ENCODE results near the gene NEURL1B. TPM values are rescaled to one million over a fixed set of nuclear protein-coding genes. Genes with fewer than 3 reads are reported as not detected.
"Not testable (repeated sequence)": the region's sequence is repeated elsewhere in the genome, so short reads cannot be mapped to it uniquely, and the experiment has no call there.

NEURL1B gene
- total and polyA plus RNA-seq, 12 donors: 14.4 to 45.8 (median 21.6) TPM

DNA sequence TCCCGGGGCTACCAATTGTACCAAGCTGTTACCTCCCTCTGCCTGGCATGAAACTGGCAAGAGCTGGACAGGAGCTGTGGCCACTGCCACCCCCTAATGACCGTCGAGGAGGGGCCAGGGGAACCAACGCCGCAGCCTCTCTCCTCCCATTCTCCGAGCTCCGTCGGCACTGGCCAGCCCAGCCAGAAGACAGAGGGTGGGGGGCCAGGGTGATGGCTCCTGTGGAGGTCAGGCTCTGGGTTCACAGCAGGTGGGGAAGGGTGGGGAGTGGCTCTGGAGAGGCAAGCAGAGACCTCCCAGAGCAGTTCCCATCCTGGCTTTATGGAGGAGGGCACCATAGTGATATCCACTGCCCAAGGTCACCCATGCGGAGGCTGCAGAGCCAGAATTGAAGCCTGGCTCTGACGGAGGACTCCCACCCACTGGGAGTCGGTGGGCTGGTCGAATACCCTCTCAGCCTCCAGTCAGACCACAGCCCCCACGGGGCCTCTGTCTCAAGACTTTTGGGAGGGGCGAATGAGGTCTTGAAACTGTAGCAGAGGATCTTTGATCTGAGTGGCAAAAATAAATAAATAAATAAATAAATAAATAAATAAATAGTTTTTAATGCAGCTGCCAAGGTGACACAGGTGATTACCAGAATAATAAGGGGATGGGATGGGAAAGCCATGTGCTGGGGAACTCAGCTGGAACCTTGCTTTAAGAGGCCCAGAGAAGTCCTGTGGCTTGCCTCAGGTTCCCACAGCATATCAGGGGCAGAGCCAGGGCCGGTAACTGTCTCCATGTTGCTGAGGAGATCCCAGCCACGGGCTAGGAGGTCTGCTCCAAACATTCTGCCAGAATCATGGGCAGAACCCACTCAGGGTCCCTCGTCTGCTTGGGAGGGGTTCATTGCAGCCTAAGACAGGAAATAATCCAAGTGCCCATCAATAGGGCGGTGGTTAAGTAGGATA is 42.5 kb upstream of the NEURL1B start:
- Histone ChIP-seq H3K4me3 (no peak overlapping the region), H3K27ac (peak overlapping the region in 9 of 10 donors; percentile 53 to 96 (median 72)), H3K36me3 (no peaks in the 10 kb centered on the region), H3K4me1 (peaks cover 7 to 62% (median 35%) of the 10 kb centered on the region in 9 donors), H3K9me3 (no peaks in the 10 kb centered on the region), H3K27me3 (no peaks in the 10 kb centered on the region)
- TF ChIP-seq CTCF (IDR thresholded peaks at IDR 0.05): no peak
- peak in 5 of 8 donors; percentile 5 to 36 (median 11) for ATAC-seq
- no peak for DNase-seq
- intact Hi-C loops (cut with DNase I): loop anchor here in 4 of 10 donors (5.0 to 10.0 kb wide), 3 partner anchors 44 to 96 kb away; partner anchors contain the start of gene NEURL1B (in 1 of the 4)
- 69 to 72% methylated on average over 18 of the region's 18 CpGs for WGBS, 2 donors

DNA sequence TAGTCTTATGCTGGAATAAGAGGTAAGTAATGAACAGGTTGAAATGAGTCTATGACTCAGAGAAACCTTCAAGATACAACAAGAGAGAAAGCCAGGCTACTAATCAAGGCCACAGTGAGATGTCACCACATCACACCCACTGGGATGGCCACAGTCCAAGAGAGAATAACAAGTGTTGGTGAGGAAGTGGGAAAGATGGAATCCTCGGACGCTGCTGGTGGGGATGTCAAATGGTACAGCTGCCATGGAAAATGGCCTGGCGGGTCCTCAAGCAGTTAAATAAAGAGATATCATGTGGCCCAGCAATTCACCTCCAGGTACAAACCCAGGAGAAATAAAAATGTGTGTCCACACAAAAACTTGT is 41.9 kb upstream of the NEURL1B start:
- Histone ChIP-seq H3K4me1 (peaks cover 7 to 68% (median 38%) of the 10 kb centered on the region in 9 donors), H3K27ac (peak overlapping the region in 6 of 10 donors; percentile 65 to 96 (median 75)), H3K9me3 (no peaks in the 10 kb centered on the region), H3K4me3 (no peak overlapping the region), H3K36me3 (no peaks in the 10 kb centered on the region), H3K27me3 (no peaks in the 10 kb centered on the region)
- no peak for DNase-seq
- intact Hi-C loops (cut with DNase I): loop anchor here in 4 of 10 donors (5.0 to 10.0 kb wide), 3 partner anchors 43 to 96 kb away; partner anchors contain the start of gene NEURL1B (in 1 of the 4)
- TF ChIP-seq CTCF (IDR thresholded peaks at IDR 0.05): no peak
- 59 to 72% methylated on average over 3 of the region's 3 CpGs for WGBS, 2 donors
- ATAC-seq: no peak

GRCh38 chr5:172600571-172600970 is 40.5 kb upstream of the NEURL1B start:
- Histone ChIP-seq H3K36me3 (no peaks in the 10 kb centered on the region), H3K27me3 (no peaks in the 10 kb centered on the region), H3K27ac (peak overlapping the region in 9 of 10 donors; percentile 13 to 96 (median 88)), H3K9me3 (peaks cover 0 to 8% (median 0%) of the 10 kb centered on the region in 11 donors), H3K4me3 (no peak overlapping the region), H3K4me1 (peaks cover 7 to 70% (median 38%) of the 10 kb centered on the region in 9 donors)
- ATAC-seq (peak in 4 of 8 donors; percentile 14 to 60 (median 44)), DNase-seq (peak; percentile 45 to 57)
- no peak for TF ChIP-seq CTCF (IDR thresholded peaks at IDR 0.05)
- intact Hi-C loops (cut with DNase I): loop anchor here in 1 of 10 donors (5.0 to 10.0 kb wide), 4 partner anchors 42 to 113 kb away; partner anchors contain the start of gene NEURL1B
- 44 to 58% methylated on average over 3 of the region's 3 CpGs for WGBS, 2 donors

DNA sequence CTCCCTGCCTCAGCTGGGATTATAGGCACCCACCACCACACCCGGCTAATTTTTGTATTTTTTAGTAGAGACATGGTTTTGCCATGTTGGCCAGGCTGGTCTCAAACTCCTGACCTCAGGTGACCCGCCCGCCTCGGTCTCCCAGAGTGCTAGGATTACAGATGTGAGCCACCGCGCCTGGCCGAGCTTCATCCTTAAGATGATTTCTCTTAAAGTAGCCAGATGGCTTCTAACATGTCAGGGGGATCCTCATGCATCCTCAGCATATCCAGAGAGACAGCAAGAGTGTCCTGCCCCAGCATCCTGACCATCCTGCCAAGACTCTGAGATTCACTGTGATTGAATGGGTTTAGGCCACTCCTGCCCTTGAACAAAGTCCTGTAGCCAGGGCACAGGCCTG is 39.5 kb upstream of the NEURL1B start:
- H3K27ac ChIP-seq: peak overlapping the region in 9 of 10 donors; percentile 73 to 96 (median 88)
- H3K36me3 ChIP-seq, H3K27me3 ChIP-seq, H3K4me3 ChIP-seq, DNase-seq, ATAC-seq: not testable (repeated sequence)
- WGBS, 2 donors: 89% methylated on average over 7 of the region's 7 CpGs
- peaks cover 7 to 75% (median 38%) of the 10 kb centered on the region in 9 donors for H3K4me1 ChIP-seq
- H3K9me3 ChIP-seq: peaks cover 0 to 15% (median 0%) of the 10 kb centered on the region in 11 donors
- intact Hi-C loops (cut with DNase I): loop anchor here in 1 of 10 donors (5.0 to 10.0 kb wide), 4 partner anchors 41 to 114 kb away; partner anchors contain the start of gene NEURL1B
